LNCaP clone FGC (cell line): ENCODE results near the gene SLC25A26.
"Not testable (repeated sequence)": the region's sequence is repeated elsewhere in the genome, so short reads cannot be mapped to it uniquely, and the experiment has no call there.

Experiments
- DNase-seq: peaks from one replicate; pipeline ENCODE4 v3.0.0-alpha.2; 2011; ENCODE audit warnings: low read depth
- H3K4me3 ChIP-seq: 2 replicates; pipeline ENCODE4 v1.5.1; 2011; ENCODE audit warnings: mild to moderate bottlenecking, low read depth, low read length, control low read depth
- TF ChIP-seq, protein P1 (sequence below): IDR thresholded peaks from 2 replicates; pipeline ENCODE4 v1.5.1; 2012; ENCODE audit warnings: mild to moderate bottlenecking; ENCODE audit not compliant: control insufficient read depth, insufficient read depth; ENCODE audit errors: extremely low read depth

SLC25A26 gene

DNA sequence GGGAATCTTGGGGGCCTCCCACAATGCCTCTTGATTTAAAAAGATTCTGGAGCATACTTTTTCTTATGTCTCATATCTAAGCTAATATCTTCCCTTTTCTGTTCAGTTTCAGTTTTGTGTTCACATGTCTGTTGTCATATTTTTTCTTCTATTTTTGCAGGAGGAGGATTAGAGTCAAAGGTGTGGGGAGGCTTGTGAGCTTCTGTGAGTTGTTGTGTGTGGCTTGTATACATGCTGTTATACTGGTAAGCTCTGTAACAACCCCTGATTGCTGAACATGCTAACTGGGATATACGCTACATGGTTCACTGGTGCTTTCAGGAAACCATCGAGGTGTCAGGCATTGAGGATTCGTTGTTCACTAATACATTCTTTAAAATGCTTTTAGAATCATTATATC lies 83.5 kb downstream of the SLC25A26 start:
- TF ChIP-seq, protein P1, sequence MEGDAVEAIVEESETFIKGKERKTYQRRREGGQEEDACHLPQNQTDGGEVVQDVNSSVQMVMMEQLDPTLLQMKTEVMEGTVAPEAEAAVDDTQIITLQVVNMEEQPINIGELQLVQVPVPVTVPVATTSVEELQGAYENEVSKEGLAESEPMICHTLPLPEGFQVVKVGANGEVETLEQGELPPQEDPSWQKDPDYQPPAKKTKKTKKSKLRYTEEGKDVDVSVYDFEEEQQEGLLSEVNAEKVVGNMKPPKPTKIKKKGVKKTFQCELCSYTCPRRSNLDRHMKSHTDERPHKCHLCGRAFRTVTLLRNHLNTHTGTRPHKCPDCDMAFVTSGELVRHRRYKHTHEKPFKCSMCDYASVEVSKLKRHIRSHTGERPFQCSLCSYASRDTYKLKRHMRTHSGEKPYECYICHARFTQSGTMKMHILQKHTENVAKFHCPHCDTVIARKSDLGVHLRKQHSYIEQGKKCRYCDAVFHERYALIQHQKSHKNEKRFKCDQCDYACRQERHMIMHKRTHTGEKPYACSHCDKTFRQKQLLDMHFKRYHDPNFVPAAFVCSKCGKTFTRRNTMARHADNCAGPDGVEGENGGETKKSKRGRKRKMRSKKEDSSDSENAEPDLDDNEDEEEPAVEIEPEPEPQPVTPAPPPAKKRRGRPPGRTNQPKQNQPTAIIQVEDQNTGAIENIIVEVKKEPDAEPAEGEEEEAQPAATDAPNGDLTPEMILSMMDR: no peak
- H3K4me3 ChIP-seq: no peak overlapping the region
- no peak for DNase-seq

GRCh38 chr3:66306086-66306485 lies 85.3 kb downstream of the SLC25A26 start:
- DNase-seq, H3K4me3 ChIP-seq: not testable (repeated sequence)

DNA sequence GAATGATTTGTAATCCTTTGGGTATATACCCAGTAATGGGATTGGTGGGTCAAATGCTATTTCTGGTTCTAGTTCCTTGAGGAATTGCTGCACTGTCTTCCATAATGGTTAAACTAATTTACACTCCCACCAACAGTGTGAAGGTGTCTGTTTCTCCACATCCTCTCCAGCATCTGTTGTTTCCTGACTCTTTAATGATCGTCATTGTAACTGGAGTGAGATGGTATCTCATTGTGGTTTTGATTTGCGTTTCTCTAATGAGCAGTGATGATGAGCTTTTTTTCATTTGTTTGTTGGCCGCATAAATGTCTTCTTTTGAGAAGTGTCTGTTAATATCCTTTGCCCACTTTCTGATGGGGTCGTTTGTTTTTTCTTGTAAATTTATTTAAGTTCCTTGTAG lies 86.2 kb downstream of the SLC25A26 start:
- not testable (repeated sequence) for H3K4me3 ChIP-seq, DNase-seq

GRCh38 chr3:66312039-66312438 lies 91.2 kb downstream of the SLC25A26 start:
- no peak overlapping the region for H3K4me3 ChIP-seq
- TF ChIP-seq, protein P1: no peak

DNA sequence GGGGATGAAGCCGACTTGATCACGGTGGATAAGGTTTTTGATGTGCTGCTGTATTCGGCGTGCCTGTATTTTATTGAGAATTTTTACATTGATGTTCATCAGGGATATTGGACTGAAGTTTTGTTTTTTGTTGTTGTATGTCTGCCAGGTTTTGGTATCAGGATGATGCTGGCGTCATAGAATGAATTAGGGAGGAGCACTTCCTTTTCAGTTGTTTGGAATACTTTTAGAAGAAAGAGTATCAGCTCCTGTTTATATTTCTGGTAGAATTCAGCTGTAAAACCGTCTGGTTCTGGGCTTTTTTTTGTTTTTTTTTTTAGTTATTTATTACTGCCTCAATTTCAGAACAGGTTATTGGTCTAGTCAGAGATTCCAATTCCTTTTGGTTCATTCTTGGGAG lies 93.7 kb downstream of the SLC25A26 start:
- TF ChIP-seq, protein P1: no peak
- DNase-seq: no peak
- no peak overlapping the region for H3K4me3 ChIP-seq

More at GRCh38 chr3:66312039-66312438, 91.2 kb downstream of the SLC25A26 start:
- DNase-seq: no peak

GRCh38 chr3:66317750-66318376 lies 97.1 kb downstream of the SLC25A26 start:
- no peak for DNase-seq
- TF ChIP-seq, protein P1: no peak
- no peak overlapping the region for H3K4me3 ChIP-seq

DNA sequence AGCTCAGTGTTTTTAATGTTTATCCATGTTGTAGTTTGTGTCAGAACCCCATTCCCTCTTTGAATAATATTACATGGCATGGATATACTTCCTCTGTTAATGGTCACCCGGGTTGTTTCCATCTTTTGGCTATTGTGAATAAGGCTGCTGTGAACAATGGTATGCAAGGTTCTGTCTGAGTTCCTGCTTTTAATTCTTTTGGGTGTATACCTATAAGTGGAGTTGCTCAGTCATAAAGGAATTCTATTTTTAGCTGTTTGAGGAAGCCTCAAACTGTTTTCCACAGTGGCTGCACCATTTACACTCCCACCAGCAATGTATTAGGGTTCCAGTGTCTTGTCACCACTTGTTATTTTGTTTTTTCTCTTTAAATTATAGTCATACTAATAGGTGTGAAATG lies 99.6 kb downstream of the SLC25A26 start:
- no peak for DNase-seq
- TF ChIP-seq, protein P1: no peak
- no peak overlapping the region for H3K4me3 ChIP-seq

DNA sequence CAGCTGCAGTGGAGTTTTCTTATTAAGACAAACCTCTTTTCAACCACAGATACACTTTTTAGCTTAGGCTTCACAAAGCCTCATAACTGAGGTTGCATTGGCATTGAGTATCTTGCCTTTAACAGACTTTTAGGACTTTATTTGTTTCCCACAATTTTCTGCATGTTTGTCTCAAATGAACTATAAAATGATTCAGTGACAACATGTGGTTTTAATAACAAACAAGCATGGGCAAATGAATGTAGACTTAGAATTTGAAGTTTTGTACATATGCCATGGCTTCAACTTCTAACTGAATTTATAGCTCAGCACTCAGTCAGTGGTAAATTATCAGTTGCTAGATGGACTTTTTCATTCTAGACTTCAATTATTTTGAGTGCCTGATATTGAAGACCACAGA lies 101.6 kb downstream of the SLC25A26 start:
- no peak for DNase-seq
- no peak overlapping the region for H3K4me3 ChIP-seq

More for the DNA sequence above, 101.6 kb downstream of the SLC25A26 start:
- TF ChIP-seq, protein P1: no peak
